ENCODE results near the gene IGF2BP1.
"Not testable (repeated sequence)": the region's sequence is repeated elsewhere in the genome, so short reads cannot be mapped to it uniquely, and the experiment has no call there.

IGF2BP1 gene

DNA sequence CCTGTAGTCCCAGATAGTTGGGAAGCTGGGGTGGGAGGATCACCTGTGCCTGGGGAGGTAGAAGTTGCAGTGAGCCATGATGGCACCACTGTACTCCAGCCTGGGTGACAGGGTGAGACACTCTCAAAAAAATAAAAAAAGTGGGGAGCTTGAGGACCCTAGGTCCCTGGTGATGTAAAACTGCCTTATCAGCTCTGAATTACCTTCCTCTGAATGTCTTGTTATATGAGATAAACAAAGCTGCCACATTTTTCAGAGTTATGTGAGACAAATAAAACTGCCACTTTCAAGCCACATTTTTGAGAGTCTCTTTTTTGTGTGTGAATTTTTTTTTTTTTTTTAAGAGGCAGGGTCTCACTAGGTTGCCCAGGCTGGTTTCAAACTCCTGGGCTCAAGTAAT, 103.4 kb downstream of the IGF2BP1 start:
- DNase-seq (ENCODE audit: low spot score) = no peak

- no peak for DNase-seq (ENCODE audit: low spot score)
Measured at GRCh38 chr17:49101054-49101534, 103.9 kb downstream of the IGF2BP1 start.

DNA sequence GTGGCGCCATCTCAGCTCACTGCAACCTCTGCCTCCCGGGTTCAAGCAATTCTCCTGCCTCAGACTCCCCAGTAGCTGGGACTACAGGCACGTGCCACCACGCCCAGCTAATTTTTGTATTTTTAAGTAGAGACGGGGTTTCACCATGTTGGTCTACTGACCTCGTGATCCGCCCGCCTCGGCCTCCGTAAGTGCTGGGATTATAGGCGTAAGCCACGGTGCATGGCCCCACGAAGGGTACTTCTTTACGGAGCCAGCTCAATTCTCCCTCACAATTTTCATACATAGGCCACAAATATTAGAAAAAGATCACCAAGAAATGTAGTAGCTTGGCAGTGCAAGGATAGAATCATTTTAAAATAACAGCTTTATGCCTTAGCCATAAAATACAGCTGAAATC, 106.2 kb downstream of the IGF2BP1 start:
- DNase-seq (ENCODE audit: low spot score) = not testable (repeated sequence)

DNA sequence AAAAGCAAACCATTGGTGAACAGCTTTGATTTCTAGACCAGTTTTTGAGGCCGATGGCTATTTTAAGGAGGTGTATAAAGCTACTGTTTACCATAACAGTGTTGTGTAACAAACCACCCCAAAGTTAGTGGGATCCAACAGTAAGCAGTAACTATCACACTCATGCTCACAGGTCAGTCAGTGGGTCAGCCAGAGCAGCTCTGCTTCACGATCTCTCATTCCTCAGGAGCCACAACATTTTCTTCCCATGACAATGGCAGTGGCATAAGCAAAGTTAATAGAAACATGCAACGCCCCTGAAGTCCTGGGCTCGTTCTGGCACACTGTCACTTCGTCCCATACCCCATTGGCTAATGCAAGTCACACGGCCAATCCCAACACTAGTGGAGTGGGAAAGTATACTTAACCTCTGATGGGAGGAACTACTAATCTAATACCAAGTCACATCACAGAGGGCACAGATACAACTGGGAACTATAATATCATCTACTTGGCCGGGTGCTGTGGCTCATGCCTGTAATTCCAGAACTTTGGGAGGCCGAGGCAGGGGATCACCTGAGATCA, 107.4 kb downstream of the IGF2BP1 start:
- no peak for DNase-seq (ENCODE audit: low spot score)

Data from kidney capillary endothelial cell (primary cell).